ENCODE measurements around the gene CTXND1. TPM values are rescaled to one million over a fixed set of nuclear protein-coding genes. Genes with fewer than 3 reads are reported as not detected.

The CTXND1 gene
- total and polyA plus RNA-seq, 2 of the 13 experiments (the other 11 are each of a cell fraction or from before 2014, with no cell fraction given): 1.2 to 2.1 TPM

DNA sequence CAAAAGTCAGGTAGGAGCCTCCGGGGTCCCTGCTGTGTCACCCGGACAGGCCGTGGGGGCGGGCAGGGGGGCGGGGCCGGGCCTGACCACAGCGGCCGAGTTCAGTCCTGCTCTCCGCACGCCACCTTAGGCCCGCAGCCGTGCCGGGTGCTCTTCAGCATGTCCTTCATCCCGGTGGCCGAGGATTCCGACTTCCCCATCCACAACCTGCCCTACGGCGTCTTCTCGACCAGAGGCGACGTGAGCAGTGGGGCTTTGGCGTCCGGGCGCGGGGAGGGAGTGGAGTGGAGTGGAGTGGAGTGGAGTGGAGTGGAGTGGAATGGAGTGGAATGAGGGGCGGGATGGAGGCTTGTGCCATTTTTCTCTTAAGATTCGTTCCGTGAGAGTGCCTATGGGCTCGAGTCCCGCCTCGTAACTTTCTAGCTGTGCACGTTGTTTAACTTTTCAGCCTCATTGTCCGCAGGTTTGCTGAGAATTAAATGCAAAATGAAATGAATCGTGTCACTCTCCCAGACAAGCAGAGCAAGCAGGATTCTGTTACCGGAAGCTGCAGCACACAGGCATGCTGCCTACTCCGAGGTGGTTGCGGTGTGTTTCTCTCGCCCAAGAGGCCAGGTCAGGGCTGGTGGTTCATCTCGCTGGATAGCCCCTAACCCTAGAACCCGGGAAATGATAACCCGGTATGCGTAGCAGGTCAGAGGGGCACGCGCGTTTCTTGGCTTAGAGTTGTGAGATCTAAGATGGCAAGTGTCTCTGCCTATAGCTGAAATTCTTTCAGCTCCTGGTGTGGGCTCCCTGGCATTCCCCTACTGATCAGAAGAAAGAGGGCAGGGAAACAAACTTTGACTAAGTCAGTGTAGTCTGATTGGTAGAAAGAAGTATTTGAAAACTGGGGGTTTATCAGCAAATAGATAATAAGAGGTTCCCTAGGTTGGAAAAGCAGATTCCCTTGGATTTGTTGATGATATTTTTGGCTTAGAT, 98.8 kb downstream of the CTXND1 start, which contains the start of gene FAH (continued):
- TF ChIP-seq ZNF75D (CRISPR knock-in tag; IDR thresholded peaks at IDR 0.05; ENCODE audit: borderline replicate concordance): no peak
- no peak for TF ChIP-seq TAF15 (IDR thresholded peaks at IDR 0.05; ENCODE audit: low read depth, low read length, poor library complexity, severe bottlenecking)
- no peak for TF ChIP-seq PHF5A (CRISPR knock-in tag; IDR thresholded peaks at IDR 0.05; ENCODE audit: low read depth, unreplicated experiment)
- TF ChIP-seq MAZ (IDR thresholded peaks at IDR 0.05; ENCODE audit: borderline replicate concordance, low read depth, low read length): no peak
- peak; percentile 62; the same call in 1 of the 2 replicates for TF ChIP-seq MAZ (CRISPR knock-in tag; IDR thresholded peaks at IDR 0.05; ENCODE audit: low read depth)
- TF ChIP-seq CREM (IDR thresholded peaks at IDR 0.05): peak; percentile 34; the same call in 1 of the 2 replicates
- TF ChIP-seq CREM (CRISPR knock-in tag; IDR thresholded peaks at IDR 0.05): no peak
- no peak for TF ChIP-seq ZNF720 (CRISPR knock-in tag; IDR thresholded peaks at IDR 0.05)
- TF ChIP-seq ZNF766 (CRISPR knock-in tag; IDR thresholded peaks at IDR 0.05; ENCODE audit: borderline replicate concordance): 0 out of 2 replicates have a peak, but pooled peaks have one; percentile 23
- TF ChIP-seq DMAP1 (CRISPR knock-in tag; IDR thresholded peaks at IDR 0.05): no peak
- no peak for TF ChIP-seq ZNF841 (CRISPR knock-in tag; IDR thresholded peaks at IDR 0.05; ENCODE audit: borderline replicate concordance)
- TF ChIP-seq, protein P1, sequence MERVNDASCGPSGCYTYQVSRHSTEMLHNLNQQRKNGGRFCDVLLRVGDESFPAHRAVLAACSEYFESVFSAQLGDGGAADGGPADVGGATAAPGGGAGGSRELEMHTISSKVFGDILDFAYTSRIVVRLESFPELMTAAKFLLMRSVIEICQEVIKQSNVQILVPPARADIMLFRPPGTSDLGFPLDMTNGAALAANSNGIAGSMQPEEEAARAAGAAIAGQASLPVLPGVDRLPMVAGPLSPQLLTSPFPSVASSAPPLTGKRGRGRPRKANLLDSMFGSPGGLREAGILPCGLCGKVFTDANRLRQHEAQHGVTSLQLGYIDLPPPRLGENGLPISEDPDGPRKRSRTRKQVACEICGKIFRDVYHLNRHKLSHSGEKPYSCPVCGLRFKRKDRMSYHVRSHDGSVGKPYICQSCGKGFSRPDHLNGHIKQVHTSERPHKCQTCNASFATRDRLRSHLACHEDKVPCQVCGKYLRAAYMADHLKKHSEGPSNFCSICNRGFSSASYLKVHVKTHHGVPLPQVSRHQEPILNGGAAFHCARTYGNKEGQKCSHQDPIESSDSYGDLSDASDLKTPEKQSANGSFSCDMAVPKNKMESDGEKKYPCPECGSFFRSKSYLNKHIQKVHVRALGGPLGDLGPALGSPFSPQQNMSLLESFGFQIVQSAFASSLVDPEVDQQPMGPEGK (CRISPR knock-in tag; IDR thresholded peaks at IDR 0.05): peak; percentile 78
- 0 out of 2 replicates have a peak, but pooled peaks have one; percentile 13 for TF ChIP-seq ZNF629 (CRISPR knock-in tag; conservative IDR thresholded peaks at IDR 0.05)
- TF ChIP-seq, protein P2, sequence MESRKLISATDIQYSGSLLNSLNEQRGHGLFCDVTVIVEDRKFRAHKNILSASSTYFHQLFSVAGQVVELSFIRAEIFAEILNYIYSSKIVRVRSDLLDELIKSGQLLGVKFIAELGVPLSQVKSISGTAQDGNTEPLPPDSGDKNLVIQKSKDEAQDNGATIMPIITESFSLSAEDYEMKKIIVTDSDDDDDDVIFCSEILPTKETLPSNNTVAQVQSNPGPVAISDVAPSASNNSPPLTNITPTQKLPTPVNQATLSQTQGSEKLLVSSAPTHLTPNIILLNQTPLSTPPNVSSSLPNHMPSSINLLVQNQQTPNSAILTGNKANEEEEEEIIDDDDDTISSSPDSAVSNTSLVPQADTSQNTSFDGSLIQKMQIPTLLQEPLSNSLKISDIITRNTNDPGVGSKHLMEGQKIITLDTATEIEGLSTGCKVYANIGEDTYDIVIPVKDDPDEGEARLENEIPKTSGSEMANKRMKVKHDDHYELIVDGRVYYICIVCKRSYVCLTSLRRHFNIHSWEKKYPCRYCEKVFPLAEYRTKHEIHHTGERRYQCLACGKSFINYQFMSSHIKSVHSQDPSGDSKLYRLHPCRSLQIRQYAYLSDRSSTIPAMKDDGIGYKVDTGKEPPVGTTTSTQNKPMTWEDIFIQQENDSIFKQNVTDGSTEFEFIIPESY (CRISPR knock-in tag; IDR thresholded peaks at IDR 0.05): no peak
- TF ChIP-seq ZNF264 (CRISPR knock-in tag; IDR thresholded peaks at IDR 0.05): no peak
- TF ChIP-seq, protein P3, sequence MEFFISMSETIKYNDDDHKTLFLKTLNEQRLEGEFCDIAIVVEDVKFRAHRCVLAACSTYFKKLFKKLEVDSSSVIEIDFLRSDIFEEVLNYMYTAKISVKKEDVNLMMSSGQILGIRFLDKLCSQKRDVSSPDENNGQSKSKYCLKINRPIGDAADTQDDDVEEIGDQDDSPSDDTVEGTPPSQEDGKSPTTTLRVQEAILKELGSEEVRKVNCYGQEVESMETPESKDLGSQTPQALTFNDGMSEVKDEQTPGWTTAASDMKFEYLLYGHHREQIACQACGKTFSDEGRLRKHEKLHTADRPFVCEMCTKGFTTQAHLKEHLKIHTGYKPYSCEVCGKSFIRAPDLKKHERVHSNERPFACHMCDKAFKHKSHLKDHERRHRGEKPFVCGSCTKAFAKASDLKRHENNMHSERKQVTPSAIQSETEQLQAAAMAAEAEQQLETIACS (CRISPR knock-in tag; IDR thresholded peaks at IDR 0.05): no peak
- TF ChIP-seq, protein P4, sequence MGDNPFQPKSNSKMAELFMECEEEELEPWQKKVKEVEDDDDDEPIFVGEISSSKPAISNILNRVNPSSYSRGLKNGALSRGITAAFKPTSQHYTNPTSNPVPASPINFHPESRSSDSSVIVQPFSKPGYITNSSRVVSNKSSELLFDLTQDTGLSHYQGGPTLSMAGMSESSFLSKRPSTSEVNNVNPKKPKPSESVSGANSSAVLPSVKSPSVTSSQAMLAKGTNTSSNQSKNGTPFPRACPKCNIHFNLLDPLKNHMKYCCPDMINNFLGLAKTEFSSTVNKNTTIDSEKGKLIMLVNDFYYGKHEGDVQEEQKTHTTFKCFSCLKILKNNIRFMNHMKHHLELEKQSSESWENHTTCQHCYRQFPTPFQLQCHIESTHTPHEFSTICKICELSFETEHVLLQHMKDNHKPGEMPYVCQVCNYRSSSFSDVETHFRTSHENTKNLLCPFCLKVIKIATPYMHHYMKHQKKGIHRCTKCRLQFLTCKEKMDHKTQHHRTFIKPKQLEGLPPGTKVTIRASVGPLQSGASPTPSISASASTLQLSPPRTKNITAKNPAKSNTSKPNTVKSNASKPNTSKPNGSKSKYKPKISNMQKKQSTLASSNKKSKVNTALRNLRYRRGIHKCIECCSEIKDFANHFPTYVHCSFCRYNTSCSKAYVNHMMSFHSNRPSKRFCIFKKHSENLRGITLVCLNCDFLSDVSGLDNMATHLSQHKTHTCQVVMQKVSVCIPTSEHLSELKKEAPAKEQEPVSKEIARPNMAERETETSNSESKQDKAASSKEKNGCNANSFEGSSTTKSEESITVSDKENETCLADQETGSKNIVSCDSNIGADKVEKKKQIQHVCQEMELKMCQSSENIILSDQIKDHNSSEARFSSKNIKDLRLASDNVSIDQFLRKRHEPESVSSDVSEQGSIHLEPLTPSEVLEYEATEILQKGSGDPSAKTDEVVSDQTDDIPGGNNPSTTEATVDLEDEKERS (CRISPR knock-in tag; IDR thresholded peaks at IDR 0.05): no peak

All from HepG2 (cell line).